Glutamatergic neuron (in vitro differentiated cells): ENCODE data around the gene HOTAIR. TPM values are rescaled to one million over a fixed set of nuclear protein-coding genes. Genes with fewer than 3 reads are reported as not detected.

Experiments
- DNase-seq: peaks from one replicate; pipeline ENCODE4 v3.0.0; 2022
- H3K27ac Mint-ChIP-seq: one replicate; pipeline ENCODE4 v1.8.0; 2020; ENCODE audit warnings: mild to moderate bottlenecking, mixed read lengths, inconsistent platforms; ENCODE audit not compliant: unreplicated experiment
- H3K27me3 Mint-ChIP-seq: one replicate; pipeline ENCODE4 v1.8.0; 2020; ENCODE audit warnings: mild to moderate bottlenecking, moderate library complexity, mixed read lengths, inconsistent platforms; ENCODE audit not compliant: unreplicated experiment
- H3K36me3 Mint-ChIP-seq: one replicate; pipeline ENCODE4 v1.8.0; 2020; ENCODE audit warnings: mild to moderate bottlenecking, mixed read lengths, inconsistent platforms; ENCODE audit not compliant: unreplicated experiment
- H3K4me1 Mint-ChIP-seq: one replicate; pipeline ENCODE4 v1.8.0; 2020; ENCODE audit warnings: mild to moderate bottlenecking, low read depth, mixed read lengths, inconsistent platforms; ENCODE audit not compliant: unreplicated experiment
- H3K4me3 Mint-ChIP-seq: one replicate; pipeline ENCODE4 v1.8.0; 2020; ENCODE audit warnings: mild to moderate bottlenecking, mixed read lengths, inconsistent platforms; ENCODE audit not compliant: unreplicated experiment
- H3K9me3 Mint-ChIP-seq: one replicate; pipeline ENCODE4 v1.8.0; 2020; ENCODE audit warnings: mild to moderate bottlenecking, moderate library complexity, mixed read lengths, inconsistent platforms; ENCODE audit not compliant: unreplicated experiment
- total RNA-seq: library from RNA; stranded (reverse); fragmentation: NEBNext Ultra II Directional; extraction: Animal tissue kit (Norgen Biotek cat#: 25700); gene quantifications from one replicate; pipeline ENCODE4 v1.2.1, GENCODE V29; 2021; ENCODE audit not compliant: unreplicated experiment
- TF ChIP-seq, protein P1 (sequence below): fragments of 200-600 bp; sonication (generic); IDR thresholded peaks from one replicate; pipeline ENCODE4 v1.5.0; 2021; ENCODE audit not compliant: partially characterized antibody, unreplicated experiment

Gene HOTAIR
- total RNA-seq, 1 donor from 2014 or later, result not detected

DNA sequence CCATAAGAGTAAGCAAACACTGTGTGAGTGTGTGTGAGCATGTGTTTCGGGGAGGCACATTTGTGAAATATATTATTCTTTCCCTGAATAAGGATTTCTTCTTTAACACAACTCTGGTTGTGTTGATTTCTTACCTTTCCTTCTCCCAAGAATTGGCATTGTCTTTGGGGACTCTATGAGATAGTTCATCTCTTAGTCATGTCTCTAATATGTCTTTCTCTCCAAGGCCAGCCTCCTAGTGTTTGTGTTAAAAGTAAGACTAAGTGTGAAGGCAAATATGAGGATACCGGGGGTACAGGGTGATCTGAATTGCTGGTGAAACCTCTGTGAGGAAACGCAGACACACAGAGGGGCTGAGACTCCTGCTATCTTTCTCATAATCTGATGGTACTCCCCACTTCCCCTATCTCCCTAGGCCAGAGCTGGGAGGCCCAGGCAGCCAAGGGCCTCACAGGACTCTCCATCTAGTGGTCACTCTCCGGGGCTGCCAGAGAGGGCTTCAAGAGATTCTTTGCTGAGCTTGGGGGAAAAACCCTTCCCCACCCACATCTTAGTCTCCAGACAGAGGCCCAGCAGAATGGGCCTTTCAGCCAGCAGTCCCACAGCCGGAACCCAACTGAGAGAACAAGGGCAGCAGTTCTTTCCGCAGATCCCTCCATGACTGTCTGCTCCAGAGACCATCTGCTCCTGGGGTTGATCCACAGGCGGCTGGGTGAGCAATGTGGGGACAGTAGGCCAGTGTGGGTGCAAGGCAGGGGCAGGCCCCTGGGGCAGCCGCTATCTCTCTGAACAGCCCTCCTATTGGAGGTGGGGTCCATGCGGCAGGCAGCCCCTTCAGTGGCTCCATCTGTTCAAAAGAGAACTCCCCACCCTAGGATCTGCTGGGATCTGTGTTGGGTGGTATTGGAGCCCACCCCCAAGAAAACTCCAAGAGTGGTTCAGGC is 25.8 kb downstream of the HOTAIR start:
- no peaks in the 10 kb centered on the region for H3K36me3 Mint-ChIP-seq
- TF ChIP-seq, protein P1, sequence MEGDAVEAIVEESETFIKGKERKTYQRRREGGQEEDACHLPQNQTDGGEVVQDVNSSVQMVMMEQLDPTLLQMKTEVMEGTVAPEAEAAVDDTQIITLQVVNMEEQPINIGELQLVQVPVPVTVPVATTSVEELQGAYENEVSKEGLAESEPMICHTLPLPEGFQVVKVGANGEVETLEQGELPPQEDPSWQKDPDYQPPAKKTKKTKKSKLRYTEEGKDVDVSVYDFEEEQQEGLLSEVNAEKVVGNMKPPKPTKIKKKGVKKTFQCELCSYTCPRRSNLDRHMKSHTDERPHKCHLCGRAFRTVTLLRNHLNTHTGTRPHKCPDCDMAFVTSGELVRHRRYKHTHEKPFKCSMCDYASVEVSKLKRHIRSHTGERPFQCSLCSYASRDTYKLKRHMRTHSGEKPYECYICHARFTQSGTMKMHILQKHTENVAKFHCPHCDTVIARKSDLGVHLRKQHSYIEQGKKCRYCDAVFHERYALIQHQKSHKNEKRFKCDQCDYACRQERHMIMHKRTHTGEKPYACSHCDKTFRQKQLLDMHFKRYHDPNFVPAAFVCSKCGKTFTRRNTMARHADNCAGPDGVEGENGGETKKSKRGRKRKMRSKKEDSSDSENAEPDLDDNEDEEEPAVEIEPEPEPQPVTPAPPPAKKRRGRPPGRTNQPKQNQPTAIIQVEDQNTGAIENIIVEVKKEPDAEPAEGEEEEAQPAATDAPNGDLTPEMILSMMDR, result no peak
- DNase-seq, result no peak
- peaks cover 3% of the 10 kb centered on the region for H3K9me3 Mint-ChIP-seq
- peaks cover 46% of the 10 kb centered on the region for H3K27me3 Mint-ChIP-seq
- no peak overlapping the region for H3K27ac Mint-ChIP-seq
- no peaks in the 10 kb centered on the region for H3K4me1 Mint-ChIP-seq
- no peak overlapping the region for H3K4me3 Mint-ChIP-seq

- no peaks in the 10 kb centered on the region for H3K36me3 Mint-ChIP-seq
- peaks cover 3% of the 10 kb centered on the region for H3K9me3 Mint-ChIP-seq
- H3K4me1 Mint-ChIP-seq, result no peaks in the 10 kb centered on the region
- H3K4me3 Mint-ChIP-seq, result no peak overlapping the region
- TF ChIP-seq, protein P1, result no peak
- peaks cover 46% of the 10 kb centered on the region for H3K27me3 Mint-ChIP-seq
- no peak overlapping the region for H3K27ac Mint-ChIP-seq
- DNase-seq, result no peak
Measured at GRCh38 chr12:53947743-53948142, 27.0 kb downstream of the HOTAIR start.

GRCh38 chr12:53944907-53945847 is 29.6 kb downstream of the HOTAIR start:
- TF ChIP-seq, protein P1, result no peak
- Mint-ChIP-seq H3K9me3 (peaks cover 3% of the 10 kb centered on the region), H3K4me3 (no peak overlapping the region), H3K27me3 (peaks cover 42% of the 10 kb centered on the region), H3K4me1 (no peaks in the 10 kb centered on the region), H3K36me3 (no peaks in the 10 kb centered on the region), H3K27ac (no peak overlapping the region)
- DNase-seq, result no peak

GRCh38 chr12:53944209-53944608 is 30.5 kb downstream of the HOTAIR start:
- H3K36me3 Mint-ChIP-seq, result no peaks in the 10 kb centered on the region
- peaks cover 45% of the 10 kb centered on the region for H3K27me3 Mint-ChIP-seq
- no peak for DNase-seq
- H3K27ac Mint-ChIP-seq, result no peak overlapping the region
- no peaks in the 10 kb centered on the region for H3K4me1 Mint-ChIP-seq
- TF ChIP-seq, protein P1, result no peak
- H3K4me3 Mint-ChIP-seq, result no peak overlapping the region
- peaks cover 3% of the 10 kb centered on the region for H3K9me3 Mint-ChIP-seq
